HL-60 (cell line): ENCODE measurements around the gene MFSD6L.

Experiments
- DNase-seq, 2 experiments: peaks; one replicate each; pipeline ENCODE4 v3.0.0-alpha.2; 2010 to 2020; ENCODE audit warnings: low read depth in 1 of 2, low spot score in 1 of 2
- H3K27ac ChIP-seq: fragments of 250-450 bp; sonication (Bioruptor Pico); replicated peaks from 2 replicates; pipeline ENCODE4 v1.5.1; 2020; ENCODE audit warnings: mild to moderate bottlenecking, moderate library complexity
- H3K27me3 ChIP-seq: fragments of 250-450 bp; sonication (Bioruptor Pico); 2 replicates; pipeline ENCODE4 v1.5.1; 2021; ENCODE audit warnings: mild to moderate bottlenecking, moderate library complexity; ENCODE audit not compliant: insufficient read depth, poor library complexity, severe bottlenecking
- H3K4me3 ChIP-seq: replicated peaks from 2 replicates; pipeline ENCODE4 v1.5.1; 2011; ENCODE audit warnings: mild to moderate bottlenecking, control low read depth, low read length; ENCODE audit not compliant: insufficient read depth
- GABPA ChIP-seq: IDR thresholded peaks from 2 replicates; pipeline ENCODE4 v1.6.1; 2012; ENCODE audit warnings: low read depth
- POLR2AphosphoS5 ChIP-seq: IDR thresholded peaks from 2 replicates; pipeline ENCODE4 v1.6.1; 2012; ENCODE audit warnings: low read depth
- REST ChIP-seq: IDR thresholded peaks from 2 replicates; pipeline ENCODE4 v1.6.1; 2012; ENCODE audit warnings: low read depth; ENCODE audit not compliant: insufficient replicate concordance
- SPI1 ChIP-seq: IDR thresholded peaks from 2 replicates; pipeline ENCODE4 v1.6.1; 2012; ENCODE audit warnings: low read depth, mild to moderate bottlenecking, borderline replicate concordance
- long read RNA-seq: library from polyadenylated mRNA; unstranded; transcript quantifications from one replicate; pipeline ENCODE4 v2.0.0, GENCODE V29; 2020
- TF ChIP-seq, protein P1 (sequence below): IDR thresholded peaks from one replicate; pipeline ENCODE4 v1.5.1; 2011; ENCODE audit warnings: low read length, control low read depth, inconsistent platforms; ENCODE audit not compliant: insufficient read depth

The MFSD6L gene, protein sequence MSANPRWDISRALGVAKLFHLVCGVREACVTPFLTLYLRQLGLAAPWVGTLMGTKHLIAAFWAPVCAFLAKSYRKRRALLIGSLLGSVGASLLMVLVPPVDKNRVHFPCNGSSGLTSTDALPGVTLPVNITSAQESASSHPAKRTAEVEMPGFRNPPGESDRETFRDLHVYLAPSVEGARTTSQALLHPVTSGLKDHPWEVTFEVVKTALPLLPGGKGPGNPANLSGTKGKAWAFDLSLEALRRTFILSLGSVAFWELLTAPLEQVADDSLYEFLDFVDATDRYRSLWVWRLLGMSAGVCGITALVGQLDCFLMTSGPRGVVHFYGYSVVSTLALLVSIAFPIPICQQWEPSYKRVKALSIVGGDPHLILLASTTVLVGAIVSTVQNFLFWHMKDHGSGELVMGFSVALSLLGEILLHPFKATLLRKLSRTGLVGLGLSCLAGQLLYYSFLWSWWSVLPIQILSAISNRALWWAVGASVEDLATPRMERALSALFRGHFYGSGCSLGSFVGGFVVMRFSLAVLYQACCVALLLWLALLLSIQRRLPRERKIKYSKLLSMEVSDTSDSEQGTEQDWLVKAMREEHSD
- long read RNA-seq = 0 reads

DNA sequence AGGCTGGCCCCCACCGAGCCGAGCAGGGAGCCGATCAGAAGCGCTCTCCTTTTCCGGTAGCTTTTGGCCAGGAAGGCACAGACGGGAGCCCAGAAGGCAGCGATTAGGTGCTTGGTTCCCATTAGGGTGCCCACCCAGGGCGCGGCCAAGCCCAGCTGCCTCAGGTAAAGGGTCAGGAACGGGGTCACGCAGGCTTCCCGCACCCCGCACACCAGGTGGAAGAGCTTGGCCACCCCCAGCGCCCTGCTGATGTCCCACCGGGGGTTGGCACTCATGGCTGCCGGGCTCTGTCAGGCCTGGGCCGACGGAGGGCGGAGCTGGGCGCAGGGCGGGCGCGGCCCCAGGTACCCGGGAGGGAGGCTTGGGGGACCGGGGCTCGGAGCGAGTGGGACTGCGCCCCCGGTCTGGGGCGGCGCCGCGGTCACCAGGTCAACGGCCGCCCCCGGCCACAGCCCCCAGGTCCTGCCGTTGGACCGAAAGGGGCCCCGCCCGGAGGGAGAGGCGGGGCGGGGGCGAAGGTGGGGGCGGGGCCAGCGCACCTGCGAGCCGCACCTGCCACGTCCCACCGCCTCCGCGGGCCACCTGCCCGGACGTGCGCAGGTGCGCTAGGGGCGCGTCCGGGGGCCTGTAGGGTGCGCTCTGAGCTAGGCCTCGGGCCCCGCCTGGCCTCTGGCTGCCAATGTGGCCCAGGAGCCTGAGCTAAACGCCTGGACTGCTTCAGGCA is at the start of gene MFSD6L:
Gene MFSD6L, minus strand, starts transcription at position 520 of the 724 bp plus-strand sequence. Its CDS starts 245 bp downstream, at position 275.
- no peaks in the 10 kb centered on the region for H3K27me3 ChIP-seq
- no peak for DNase-seq
- no peak within 1 kb of the TSS for H3K27ac ChIP-seq
- H3K4me3 ChIP-seq = no peak within 1 kb of the TSS
- TF ChIP-seq POLR2AphosphoS5 = no peak
- TF ChIP-seq, protein P1, sequence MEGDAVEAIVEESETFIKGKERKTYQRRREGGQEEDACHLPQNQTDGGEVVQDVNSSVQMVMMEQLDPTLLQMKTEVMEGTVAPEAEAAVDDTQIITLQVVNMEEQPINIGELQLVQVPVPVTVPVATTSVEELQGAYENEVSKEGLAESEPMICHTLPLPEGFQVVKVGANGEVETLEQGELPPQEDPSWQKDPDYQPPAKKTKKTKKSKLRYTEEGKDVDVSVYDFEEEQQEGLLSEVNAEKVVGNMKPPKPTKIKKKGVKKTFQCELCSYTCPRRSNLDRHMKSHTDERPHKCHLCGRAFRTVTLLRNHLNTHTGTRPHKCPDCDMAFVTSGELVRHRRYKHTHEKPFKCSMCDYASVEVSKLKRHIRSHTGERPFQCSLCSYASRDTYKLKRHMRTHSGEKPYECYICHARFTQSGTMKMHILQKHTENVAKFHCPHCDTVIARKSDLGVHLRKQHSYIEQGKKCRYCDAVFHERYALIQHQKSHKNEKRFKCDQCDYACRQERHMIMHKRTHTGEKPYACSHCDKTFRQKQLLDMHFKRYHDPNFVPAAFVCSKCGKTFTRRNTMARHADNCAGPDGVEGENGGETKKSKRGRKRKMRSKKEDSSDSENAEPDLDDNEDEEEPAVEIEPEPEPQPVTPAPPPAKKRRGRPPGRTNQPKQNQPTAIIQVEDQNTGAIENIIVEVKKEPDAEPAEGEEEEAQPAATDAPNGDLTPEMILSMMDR = no peak
- TF ChIP-seq SPI1 = no peak
- TF ChIP-seq GABPA = no peak
- TF ChIP-seq REST = no peak

GRCh38 chr17:8847891-8848290 is 48.7 kb upstream of the MFSD6L start:
- H3K27me3 ChIP-seq = no peaks in the 10 kb centered on the region
- no peak overlapping the region for H3K27ac ChIP-seq
- H3K4me3 ChIP-seq = no peak overlapping the region
- TF ChIP-seq REST (no peak), GABPA (no peak), SPI1 (no peak), POLR2AphosphoS5 (no peak)
- TF ChIP-seq, protein P1 = no peak
- no peak for DNase-seq

DNA sequence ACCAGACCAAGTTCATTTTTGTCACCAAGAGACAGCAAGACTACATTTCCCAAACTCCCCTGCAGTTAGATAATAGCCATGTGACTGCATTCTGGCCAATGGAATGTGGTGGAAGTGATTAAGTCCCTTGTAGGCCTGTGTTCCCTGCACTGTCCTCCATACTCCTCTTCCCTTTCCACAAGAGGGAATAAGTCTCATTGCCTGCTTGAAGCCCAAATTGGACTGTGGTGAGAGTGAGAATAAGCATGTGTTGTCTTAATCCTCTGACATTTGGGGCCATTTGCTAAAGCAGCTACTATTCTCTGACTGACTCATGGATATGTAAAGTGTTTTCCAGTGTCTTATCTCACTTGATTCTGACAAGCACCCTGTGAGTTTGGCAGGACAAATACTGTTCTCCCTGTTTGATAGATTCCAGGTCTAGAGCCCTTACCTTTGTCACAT is 47.6 kb upstream of the MFSD6L start:
- TF ChIP-seq POLR2AphosphoS5 (no peak), REST (no peak), SPI1 (no peak), GABPA (no peak)
- TF ChIP-seq, protein P1 = no peak
- H3K27me3 ChIP-seq = no peaks in the 10 kb centered on the region
- DNase-seq = peak in 1 of 2 experiments; percentile 27
- no peak overlapping the region for H3K27ac ChIP-seq
- H3K4me3 ChIP-seq = no peak overlapping the region
